SJCRH30 (cell line): ENCODE data around the gene KCNH2. TPM values are rescaled to one million over a fixed set of nuclear protein-coding genes. Genes with fewer than 3 reads are reported as not detected.

Source experiments
- DNase-seq, 2 experiments: peaks; one replicate each; pipeline ENCODE4 v3.0.0-alpha.2; 2015 to 2020
- H3K27ac ChIP-seq: fragments of 250-450 bp; sonication (Bioruptor Pico); 2 replicates; pipeline ENCODE4 v1.5.1; 2020; ENCODE audit warnings: mild to moderate bottlenecking, moderate library complexity
- H3K27me3 ChIP-seq: fragments of 250-450 bp; sonication (Bioruptor Pico); 2 replicates; pipeline ENCODE4 v1.5.1; 2020; ENCODE audit warnings: mild to moderate bottlenecking, moderate library complexity
- H3K36me3 ChIP-seq: fragments of 250-450 bp; sonication (Bioruptor Pico); 2 replicates; pipeline ENCODE4 v1.5.1; 2020; ENCODE audit warnings: mild to moderate bottlenecking, moderate library complexity
- H3K4me1 ChIP-seq: fragments of 250-450 bp; sonication (Bioruptor Pico); 2 replicates; pipeline ENCODE4 v1.5.1; 2020; ENCODE audit warnings: mild to moderate bottlenecking, moderate library complexity
- H3K4me3 ChIP-seq: fragments of 250-450 bp; sonication (Bioruptor Pico); 2 replicates; pipeline ENCODE4 v1.5.1; 2020; ENCODE audit warnings: mild to moderate bottlenecking, moderate library complexity
- H3K9me3 ChIP-seq: fragments of 250-450 bp; sonication (Bioruptor Pico); replicated peaks from 2 replicates; pipeline ENCODE4 v1.5.1; 2020; ENCODE audit warnings: mild to moderate bottlenecking, moderate library complexity
- total RNA-seq: library from RNA; depleted of rRNA; stranded (reverse); fragments of >200 nt; shearing (Covaris generic); gene quantifications from 2 replicates; pipeline ENCODE4 v1.2.3, GENCODE V29; 2014

KCNH2 gene
- total RNA-seq, 1 experiment from 2014 or later: 19.3 TPM

GRCh38 chr7:150994141-150994837, 16.2 kb upstream of the KCNH2 start:
- Histone ChIP-seq H3K4me3 (no peak overlapping the region), H3K9me3 (no peaks in the 10 kb centered on the region), H3K4me1 (no peaks in the 10 kb centered on the region), H3K36me3 (no peaks in the 10 kb centered on the region), H3K27ac (no peak overlapping the region), H3K27me3 (peaks cover 13% of the 10 kb centered on the region)
- peak in 1 of 2 experiments; percentile 49 for DNase-seq

GRCh38 chr7:150993511-150993910, 15.4 kb upstream of the KCNH2 start:
- Histone ChIP-seq H3K36me3 (no peaks in the 10 kb centered on the region), H3K27ac (no peak overlapping the region), H3K27me3 (peaks cover 13% of the 10 kb centered on the region), H3K4me1 (no peaks in the 10 kb centered on the region), H3K4me3 (no peak overlapping the region), H3K9me3 (no peaks in the 10 kb centered on the region)
- no peak for DNase-seq

GRCh38 chr7:150992833-150993302, 14.7 kb upstream of the KCNH2 start:
- DNase-seq: peak; percentile 51 to 66
- peaks cover 11% of the 10 kb centered on the region for H3K27me3 ChIP-seq
- H3K27ac ChIP-seq: no peak overlapping the region
- H3K4me1 ChIP-seq: no peaks in the 10 kb centered on the region
- no peaks in the 10 kb centered on the region for H3K9me3 ChIP-seq
- H3K36me3 ChIP-seq: no peaks in the 10 kb centered on the region
- H3K4me3 ChIP-seq: no peak overlapping the region

- H3K36me3 ChIP-seq: no peaks in the 10 kb centered on the region
- no peak overlapping the region for H3K4me3 ChIP-seq
- H3K9me3 ChIP-seq: no peaks in the 10 kb centered on the region
- peaks cover 5% of the 10 kb centered on the region for H3K27me3 ChIP-seq
- no peaks in the 10 kb centered on the region for H3K4me1 ChIP-seq
- no peak for DNase-seq
- no peak overlapping the region for H3K27ac ChIP-seq
Measured at GRCh38 chr7:150992051-150992640, 14.0 kb upstream of the KCNH2 start.

GRCh38 chr7:150990416-150991186, 12.5 kb upstream of the KCNH2 start, which contains the start of gene NOS3:
NOS3 (plus strand) TSS chr7:150991017; CDS start chr7:150993804, 2,787 bp downstream.
- H3K27ac ChIP-seq: no peak within 1 kb of the TSS
- no peaks in the 10 kb centered on the region; the same call in 1 of the 2 replicates for H3K27me3 ChIP-seq
- H3K36me3 ChIP-seq: no peaks in the 10 kb centered on the region
- DNase-seq: no peak
- H3K9me3 ChIP-seq: no peaks in the 10 kb centered on the region
- H3K4me1 ChIP-seq: no peaks in the 10 kb centered on the region
- no peak within 1 kb of the TSS for H3K4me3 ChIP-seq

- no peak overlapping the region for H3K4me3 ChIP-seq
- H3K9me3 ChIP-seq: no peaks in the 10 kb centered on the region
- no peak overlapping the region for H3K27ac ChIP-seq
- H3K27me3 ChIP-seq: no peaks in the 10 kb centered on the region; the same call in 1 of the 2 replicates
- no peaks in the 10 kb centered on the region for H3K36me3 ChIP-seq
- DNase-seq: no peak
- no peaks in the 10 kb centered on the region for H3K4me1 ChIP-seq
Measured at GRCh38 chr7:150989456-150989855, 11.3 kb upstream of the KCNH2 start.

GRCh38 chr7:150988230-150989226, 10.4 kb upstream of the KCNH2 start:
- peak overlapping the region; percentile 35 for H3K4me3 ChIP-seq
- H3K9me3 ChIP-seq: no peaks in the 10 kb centered on the region
- no peaks in the 10 kb centered on the region; the same call in 1 of the 2 replicates for H3K27me3 ChIP-seq
- H3K36me3 ChIP-seq: no peaks in the 10 kb centered on the region
- no peaks in the 10 kb centered on the region for H3K4me1 ChIP-seq
- peak; percentile 75 to 91 for DNase-seq
- H3K27ac ChIP-seq: no peak overlapping the region

GRCh38 chr7:150986556-150986955, 8.4 kb upstream of the KCNH2 start:
- Histone ChIP-seq H3K27me3 (no peaks in the 10 kb centered on the region; the same call in 1 of the 2 replicates), H3K9me3 (no peaks in the 10 kb centered on the region), H3K4me3 (no peak overlapping the region), H3K36me3 (no peaks in the 10 kb centered on the region), H3K4me1 (no peaks in the 10 kb centered on the region), H3K27ac (no peak overlapping the region)
- no peak for DNase-seq

GRCh38 chr7:150986099-150986512, 8.0 kb upstream of the KCNH2 start:
- H3K27me3 ChIP-seq: no peaks in the 10 kb centered on the region; the same call in 1 of the 2 replicates
- DNase-seq: peak; percentile 66 to 85
- no peak overlapping the region for H3K27ac ChIP-seq
- H3K9me3 ChIP-seq: no peaks in the 10 kb centered on the region
- H3K4me1 ChIP-seq: no peaks in the 10 kb centered on the region; the same call in 1 of the 2 replicates
- no peak overlapping the region for H3K4me3 ChIP-seq
- no peaks in the 10 kb centered on the region for H3K36me3 ChIP-seq

GRCh38 chr7:150983893-150984368, 5.8 kb upstream of the KCNH2 start:
- Histone ChIP-seq H3K4me1 (peaks cover 16% of the 10 kb centered on the region), H3K27ac (no peak overlapping the region), H3K36me3 (no peaks in the 10 kb centered on the region), H3K4me3 (no peak overlapping the region), H3K27me3 (no peaks in the 10 kb centered on the region; the same call in 1 of the 2 replicates), H3K9me3 (no peaks in the 10 kb centered on the region)
- DNase-seq: peak in 1 of 2 experiments; percentile 84

GRCh38 chr7:150982351-150982750, 4.2 kb upstream of the KCNH2 start:
- H3K4me1 ChIP-seq: peaks cover 16% of the 10 kb centered on the region
- H3K36me3 ChIP-seq: no peaks in the 10 kb centered on the region
- no peaks in the 10 kb centered on the region for H3K9me3 ChIP-seq
- no peak for DNase-seq
- no peaks in the 10 kb centered on the region for H3K27me3 ChIP-seq
- no peak overlapping the region for H3K4me3 ChIP-seq
- no peak overlapping the region for H3K27ac ChIP-seq

- Histone ChIP-seq H3K27me3 (no peaks in the 10 kb centered on the region), H3K36me3 (no peaks in the 10 kb centered on the region), H3K4me3 (no peak overlapping the region), H3K27ac (no peak overlapping the region), H3K4me1 (peaks cover 21% of the 10 kb centered on the region), H3K9me3 (no peaks in the 10 kb centered on the region)
- no peak for DNase-seq
Measured at GRCh38 chr7:150981644-150982043, 3.5 kb upstream of the KCNH2 start.

GRCh38 chr7:150980663-150981062, 2.5 kb upstream of the KCNH2 start:
- H3K27ac ChIP-seq: peak overlapping the region; percentile 93; the same call in 1 of the 2 replicates
- DNase-seq: peak in 1 of 2 experiments; percentile 47
- no peaks in the 10 kb centered on the region for H3K9me3 ChIP-seq
- no peaks in the 10 kb centered on the region for H3K36me3 ChIP-seq
- H3K27me3 ChIP-seq: no peaks in the 10 kb centered on the region
- H3K4me3 ChIP-seq: no peak overlapping the region
- H3K4me1 ChIP-seq: peaks cover 27% of the 10 kb centered on the region
